ENCODE measurements around the gene SORCS2.

DNA sequence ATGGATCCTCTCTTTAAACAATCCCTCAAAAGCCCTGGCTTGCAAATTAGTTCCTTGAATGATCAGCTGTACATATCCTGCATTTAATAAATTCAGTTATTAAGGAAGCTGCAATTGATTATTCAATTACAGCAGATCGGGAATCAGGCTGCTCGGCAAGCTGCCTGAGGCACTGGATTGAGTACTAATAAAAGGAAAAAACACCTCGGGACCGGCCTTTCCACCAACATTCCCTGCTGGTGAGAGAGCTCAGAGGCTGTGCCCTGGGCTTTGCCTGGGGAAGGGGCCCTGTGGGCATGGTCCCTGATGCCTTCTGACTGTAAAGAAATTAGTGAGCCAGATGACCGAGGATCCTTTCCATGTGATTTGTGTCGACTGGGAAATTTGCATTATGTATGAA is 69.2 kb downstream of the SORCS2 start:
- TF ChIP-seq, protein P1, sequence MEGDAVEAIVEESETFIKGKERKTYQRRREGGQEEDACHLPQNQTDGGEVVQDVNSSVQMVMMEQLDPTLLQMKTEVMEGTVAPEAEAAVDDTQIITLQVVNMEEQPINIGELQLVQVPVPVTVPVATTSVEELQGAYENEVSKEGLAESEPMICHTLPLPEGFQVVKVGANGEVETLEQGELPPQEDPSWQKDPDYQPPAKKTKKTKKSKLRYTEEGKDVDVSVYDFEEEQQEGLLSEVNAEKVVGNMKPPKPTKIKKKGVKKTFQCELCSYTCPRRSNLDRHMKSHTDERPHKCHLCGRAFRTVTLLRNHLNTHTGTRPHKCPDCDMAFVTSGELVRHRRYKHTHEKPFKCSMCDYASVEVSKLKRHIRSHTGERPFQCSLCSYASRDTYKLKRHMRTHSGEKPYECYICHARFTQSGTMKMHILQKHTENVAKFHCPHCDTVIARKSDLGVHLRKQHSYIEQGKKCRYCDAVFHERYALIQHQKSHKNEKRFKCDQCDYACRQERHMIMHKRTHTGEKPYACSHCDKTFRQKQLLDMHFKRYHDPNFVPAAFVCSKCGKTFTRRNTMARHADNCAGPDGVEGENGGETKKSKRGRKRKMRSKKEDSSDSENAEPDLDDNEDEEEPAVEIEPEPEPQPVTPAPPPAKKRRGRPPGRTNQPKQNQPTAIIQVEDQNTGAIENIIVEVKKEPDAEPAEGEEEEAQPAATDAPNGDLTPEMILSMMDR (IDR thresholded peaks at IDR 0.05; ENCODE audit: low read depth, low read length) = no peak
- TF ChIP-seq EZH2phosphoT487 (IDR thresholded peaks at IDR 0.05; ENCODE audit: low read depth) = no peak
